HG02678 (cell line): Measurements from ENCODE around the gene PCYOX1L.

Experiments used
- ATAC-seq: cut with Tn5 transposase; IDR thresholded peaks from one replicate; pipeline ENCODE4 v1.9.1; 2021; ENCODE audit warnings: mild to moderate bottlenecking, moderate library complexity; ENCODE audit not compliant: unreplicated experiment

PCYOX1L gene

DNA sequence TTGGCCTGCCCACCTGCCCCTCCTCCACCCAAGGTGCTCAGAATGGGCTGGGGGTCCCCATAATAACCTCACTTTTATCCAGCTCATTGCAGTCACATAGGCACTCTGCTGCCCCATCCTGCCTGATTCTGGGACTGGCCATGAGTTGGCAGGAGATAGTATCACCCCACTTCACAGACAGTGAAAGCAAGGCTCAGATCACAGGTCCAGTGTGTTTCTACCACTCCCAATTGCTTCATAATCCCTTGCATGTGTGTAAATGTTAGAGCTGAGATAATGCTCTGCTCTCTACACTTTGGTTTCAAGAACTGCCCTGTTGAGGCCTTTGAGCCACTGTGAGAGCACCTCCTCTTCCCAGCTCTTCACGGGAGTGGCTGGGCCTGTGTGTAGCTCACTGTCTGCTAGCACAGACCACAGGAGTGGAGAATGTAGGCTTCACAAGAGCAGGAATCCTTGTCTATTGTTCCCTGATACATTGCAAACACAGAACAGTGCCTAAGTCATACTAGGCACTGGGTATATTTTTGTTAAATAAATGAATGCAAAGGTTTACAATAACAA, 8.4 kb downstream of the PCYOX1L start:
- ATAC-seq = no peak

DNA sequence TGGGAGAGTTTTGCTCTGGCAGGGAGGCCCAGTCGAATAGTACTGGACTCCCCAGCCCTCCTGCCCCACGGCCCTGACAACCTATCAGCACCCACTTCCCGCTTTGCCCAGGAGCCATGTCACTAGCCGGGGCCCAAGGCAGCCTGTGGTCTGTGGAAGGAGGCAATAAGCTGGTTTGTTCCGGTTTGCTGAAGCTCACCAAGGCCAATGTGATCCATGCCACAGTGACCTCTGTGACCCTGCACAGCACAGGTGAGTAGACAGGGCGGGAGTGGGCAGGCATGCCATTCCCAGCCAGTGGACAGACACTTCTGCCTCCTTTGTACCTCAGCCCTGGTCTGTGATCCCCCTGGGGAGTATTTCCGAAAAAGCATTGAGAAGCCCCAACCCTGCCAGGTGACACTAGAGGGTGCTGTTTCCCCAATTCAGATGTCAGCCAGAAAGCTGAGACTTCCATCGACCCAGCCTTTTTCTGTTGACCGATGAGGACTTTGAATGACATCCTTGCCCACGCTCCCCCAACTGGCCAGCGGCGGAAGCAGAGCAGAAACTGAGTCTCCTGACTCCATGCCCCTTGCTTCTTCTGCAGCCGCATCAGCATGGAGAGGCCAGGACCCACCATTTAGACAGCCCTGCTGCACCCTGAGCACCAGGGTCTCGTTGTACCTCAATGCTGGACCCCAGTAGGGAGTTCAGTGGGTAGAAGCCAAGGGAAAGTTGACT, 9.6 kb downstream of the PCYOX1L start:
- ATAC-seq = peak; percentile 71

DNA sequence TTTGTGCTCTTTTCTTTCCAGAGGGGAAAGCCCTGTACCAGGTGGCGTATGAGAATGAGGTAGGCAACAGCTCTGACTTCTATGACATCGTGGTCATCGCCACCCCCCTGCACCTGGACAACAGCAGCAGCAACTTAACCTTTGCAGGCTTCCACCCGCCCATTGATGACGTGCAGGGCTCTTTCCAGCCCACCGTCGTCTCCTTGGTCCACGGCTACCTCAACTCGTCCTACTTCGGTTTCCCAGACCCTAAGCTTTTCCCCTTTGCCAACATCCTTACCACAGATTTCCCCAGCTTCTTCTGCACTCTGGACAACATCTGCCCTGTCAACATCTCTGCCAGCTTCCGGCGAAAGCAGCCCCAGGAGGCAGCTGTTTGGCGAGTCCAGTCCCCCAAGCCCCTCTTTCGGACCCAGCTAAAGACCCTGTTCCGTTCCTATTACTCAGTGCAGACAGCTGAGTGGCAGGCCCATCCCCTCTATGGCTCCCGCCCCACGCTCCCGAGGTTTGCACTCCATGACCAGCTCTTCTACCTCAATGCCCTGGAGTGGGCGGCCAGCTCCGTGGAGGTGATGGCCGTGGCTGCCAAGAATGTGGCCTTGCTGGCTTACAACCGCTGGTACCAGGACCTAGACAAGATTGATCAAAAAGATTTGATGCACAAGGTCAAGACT, 10.3 kb downstream of the PCYOX1L start:
- ATAC-seq = no peak

DNA sequence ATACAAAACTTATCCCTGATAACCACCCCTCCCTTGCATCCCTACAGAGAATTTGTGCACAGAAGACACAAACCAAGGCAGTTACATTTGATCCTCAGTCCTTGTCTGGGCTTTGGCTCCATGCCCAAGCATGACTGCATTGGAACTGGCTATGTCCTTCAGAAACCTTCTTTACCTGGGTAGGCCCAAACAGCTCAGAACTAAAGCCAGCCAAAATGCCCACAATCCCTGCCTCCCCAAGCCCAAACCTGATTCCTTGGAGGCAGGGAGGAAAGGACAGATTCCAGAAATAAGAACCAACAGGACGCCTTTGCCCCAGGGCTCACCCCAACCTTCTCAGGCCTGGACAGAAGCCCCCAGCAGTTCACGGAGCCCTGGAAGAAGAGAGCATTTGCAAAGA, 13.0 kb downstream of the PCYOX1L start:
- ATAC-seq = no peak

DNA sequence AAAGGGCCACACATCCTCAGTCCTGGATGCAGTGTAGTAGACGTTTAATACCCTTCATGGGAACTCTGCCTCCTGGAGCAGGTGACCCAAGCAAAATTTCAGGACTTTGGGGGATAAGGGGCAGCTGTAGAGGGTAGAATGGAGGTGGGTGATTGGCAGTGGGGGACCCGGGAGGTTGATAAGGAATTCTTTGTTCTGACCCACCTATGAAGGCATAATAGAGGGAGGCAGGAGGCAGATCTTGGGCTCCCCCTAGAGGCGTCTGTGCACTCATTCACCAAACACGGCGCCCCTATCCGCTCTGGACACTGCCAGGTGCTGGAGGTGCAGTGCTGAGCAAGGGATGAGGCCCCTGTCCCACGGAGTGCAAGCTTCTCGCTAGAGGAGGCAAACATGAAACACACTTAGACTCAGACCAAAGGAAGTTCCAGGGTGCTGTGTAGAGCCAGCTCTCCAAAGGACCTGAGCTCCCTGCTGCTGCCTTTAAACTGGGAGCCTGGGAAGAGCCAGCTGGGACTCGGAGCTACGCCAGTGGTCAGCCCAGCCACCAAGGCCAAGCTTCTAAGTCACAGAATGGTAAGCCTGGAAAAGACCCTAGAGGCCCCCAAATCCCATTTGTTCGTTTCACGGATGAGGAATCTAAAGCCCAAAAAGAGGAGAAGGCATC, 13.6 kb downstream of the PCYOX1L start:
- peak; percentile 81 for ATAC-seq

DNA sequence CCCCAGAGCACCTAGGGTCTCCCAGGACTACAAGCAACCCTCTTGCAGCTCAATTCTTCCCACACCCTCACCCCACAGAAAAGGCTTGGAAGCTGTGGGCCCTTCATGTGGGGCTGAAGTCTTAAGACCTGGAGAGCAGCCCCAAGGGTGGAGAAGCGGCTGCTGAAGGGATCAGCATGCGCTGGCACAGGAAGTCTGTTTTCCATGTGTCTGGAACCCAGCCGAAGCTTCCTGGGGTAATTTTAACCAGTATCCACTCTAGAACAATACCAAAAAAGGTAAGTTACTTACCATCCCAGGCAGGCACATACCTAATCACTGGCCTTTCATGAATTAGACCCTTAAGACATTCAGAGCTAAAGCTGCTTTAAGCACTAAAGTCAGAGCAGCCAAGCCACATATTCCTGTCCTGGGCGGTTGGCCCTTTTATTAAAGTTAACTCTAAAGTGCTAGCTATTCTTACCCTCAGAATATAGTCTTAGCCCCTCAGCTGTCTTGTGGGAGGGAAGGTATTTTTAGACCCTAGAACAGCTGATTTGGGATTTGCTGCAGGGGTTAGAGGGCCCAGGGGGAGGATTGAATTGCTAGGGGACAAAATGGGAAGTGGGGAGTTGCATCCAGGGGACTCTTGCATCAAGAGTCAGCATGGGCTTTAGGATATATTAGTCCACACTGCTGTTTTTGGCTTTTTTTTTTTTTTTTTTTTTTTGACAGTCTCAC, 14.4 kb downstream of the PCYOX1L start:
- no peak for ATAC-seq

DNA sequence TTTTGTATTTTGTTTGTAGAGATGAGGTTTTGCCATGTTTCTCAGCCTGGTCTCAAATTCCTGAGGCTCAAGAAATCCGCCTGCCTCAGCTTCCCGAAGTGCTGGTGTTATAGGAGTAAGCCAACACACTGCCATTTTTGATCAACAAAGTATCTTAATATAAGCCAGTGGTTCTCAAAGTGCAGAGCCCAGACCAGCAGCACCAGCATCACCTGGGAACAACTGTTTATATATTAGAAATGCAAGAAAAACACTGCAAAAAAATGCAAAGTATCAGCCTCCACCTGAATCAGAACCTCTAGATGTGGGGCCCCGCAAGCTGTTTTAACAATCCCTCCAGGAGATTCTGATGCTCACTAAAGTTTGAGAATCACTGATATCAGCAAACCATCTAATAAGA, 15.1 kb downstream of the PCYOX1L start:
- no peak for ATAC-seq

DNA sequence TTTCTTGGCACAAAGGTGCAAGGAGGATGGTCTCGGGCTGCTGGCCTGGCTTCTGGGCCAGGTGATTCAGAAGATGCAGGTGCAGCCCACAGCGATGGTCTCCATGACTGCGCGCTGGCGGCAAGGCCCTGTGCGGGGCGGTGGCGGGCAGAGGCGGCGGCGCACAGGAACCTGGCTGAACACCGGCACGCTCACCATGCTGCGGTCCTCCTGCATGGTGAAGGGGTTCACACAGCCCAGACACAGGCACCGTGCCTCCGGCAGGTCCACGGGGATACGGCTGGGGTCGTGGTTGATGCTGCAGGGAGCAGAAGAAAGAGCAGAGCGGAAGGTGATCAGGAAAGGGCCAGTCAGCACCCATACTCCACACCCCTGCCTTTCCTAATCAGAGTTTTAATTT, 16.5 kb downstream of the PCYOX1L start:
- ATAC-seq = no peak

DNA sequence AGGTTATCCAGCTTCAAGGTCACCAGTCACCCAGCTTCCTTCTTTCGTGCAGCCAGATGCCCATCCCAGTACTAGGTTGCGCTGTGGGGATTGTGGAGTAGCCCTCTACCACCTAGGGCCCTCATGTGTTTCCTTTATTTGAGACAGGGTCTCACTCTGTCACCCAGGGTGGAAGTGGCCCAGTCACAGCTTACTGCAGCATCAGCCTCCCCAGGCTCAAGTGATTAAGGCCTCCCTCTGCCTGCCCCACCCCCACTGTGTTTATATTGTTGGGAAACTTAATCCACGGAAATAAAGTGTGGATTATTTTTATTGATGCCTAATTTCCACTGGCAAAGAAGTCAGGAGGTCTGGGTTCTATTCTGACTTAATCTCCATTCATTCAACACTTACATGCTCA, 17.0 kb downstream of the PCYOX1L start:
- no peak for ATAC-seq

DNA sequence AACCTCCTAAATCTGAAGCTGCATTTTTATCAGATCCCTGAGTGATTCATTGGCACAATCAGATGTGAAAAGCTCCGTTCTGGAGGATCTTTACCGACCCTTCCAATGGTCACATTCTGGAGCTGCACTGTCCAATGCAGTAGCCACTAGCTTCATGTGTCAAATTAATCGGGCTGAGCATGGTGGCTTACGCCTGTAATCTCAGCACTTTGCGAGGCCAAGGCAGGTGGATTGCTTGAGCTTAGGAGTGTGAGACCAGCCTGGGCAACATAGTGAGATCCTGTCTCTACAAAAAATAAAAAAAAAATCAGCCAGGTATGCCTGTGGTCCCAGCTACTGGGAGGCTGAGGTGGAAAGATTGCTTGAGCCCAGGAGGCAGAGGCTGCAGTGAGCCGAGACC, 17.6 kb downstream of the PCYOX1L start:
- no peak for ATAC-seq

DNA sequence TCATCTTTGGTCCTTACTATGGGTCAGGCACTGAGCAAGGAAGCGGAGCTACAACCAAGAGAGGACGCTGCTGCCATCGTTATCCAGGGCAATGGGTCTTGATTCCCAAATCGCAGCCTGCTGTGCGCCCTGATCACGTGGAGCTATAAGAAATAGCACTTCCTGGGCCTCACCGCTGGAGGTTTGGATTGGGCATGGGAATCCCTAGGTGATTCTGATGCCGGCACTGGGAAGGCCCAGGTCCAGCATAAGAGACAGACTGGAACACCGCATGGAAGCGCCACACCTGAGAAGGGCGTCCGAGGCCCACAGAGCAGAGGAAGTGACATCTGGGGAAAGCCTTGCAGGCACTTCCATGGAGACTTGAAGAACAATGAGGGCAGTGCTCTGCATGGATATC, 18.3 kb downstream of the PCYOX1L start:
- no peak for ATAC-seq

DNA sequence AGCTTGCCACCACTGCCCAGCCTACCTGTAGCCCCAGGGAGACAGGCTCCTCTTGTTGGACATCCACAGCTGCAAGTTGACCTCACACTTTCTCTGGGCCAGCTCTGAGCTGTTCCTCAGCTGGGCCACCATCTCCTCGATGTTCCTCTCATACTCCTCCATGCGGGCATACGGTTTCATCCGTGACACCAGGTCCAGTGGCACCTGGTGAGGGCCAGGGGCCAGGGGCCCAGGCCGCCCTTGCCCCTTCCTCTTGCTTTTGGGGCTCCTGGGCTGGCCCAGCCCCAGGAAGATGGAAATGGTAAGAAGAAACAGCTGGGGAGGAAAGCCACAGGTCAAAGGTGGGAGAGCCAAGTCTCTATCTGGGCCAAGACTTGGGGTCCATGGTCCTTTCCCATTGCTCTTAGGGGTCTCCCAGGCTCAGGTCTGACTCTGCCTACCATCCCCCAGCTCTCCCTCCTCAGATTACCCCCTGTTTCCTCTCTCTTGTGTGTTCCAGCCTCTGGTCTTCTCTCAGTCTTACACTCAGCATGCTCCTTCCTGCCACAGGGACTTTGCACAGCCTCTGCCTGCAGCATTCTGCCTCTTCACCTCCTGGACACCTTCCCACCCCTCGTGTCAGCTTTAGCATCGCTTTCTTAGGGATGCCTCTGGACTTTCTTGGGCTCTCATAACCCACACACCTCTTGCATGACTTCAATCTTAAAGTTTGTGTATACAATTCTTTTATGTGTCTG, 19.0 kb downstream of the PCYOX1L start:
- no peak for ATAC-seq

DNA sequence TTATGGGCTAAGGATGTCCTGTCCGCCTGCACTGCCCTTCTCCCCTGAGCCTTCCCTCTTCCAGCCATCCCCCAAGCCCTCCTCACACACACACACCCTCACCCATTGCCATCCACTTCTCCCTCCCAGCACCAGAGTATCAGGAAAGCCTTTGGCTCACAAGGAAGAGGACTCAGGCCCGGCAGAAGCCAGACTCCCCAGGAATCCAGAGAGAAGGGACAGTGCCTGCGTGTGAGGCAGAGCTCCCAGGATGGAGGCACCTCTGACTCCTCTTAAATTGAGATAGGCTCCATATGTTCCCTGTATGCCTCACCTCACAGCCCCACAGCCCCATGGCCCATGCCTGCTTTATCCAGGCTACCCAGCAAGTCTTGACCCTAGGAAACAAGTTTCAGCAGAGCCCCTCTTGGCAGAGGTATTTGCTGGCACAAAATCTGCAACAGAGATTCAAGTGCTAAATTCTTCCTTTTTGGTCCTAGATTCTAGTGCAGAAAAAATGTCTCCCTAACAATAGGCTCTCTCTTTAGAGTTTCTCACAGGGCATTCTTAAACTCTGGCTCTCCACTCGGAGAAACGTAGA, 20.5 kb downstream of the PCYOX1L start:
- ATAC-seq = no peak

DNA sequence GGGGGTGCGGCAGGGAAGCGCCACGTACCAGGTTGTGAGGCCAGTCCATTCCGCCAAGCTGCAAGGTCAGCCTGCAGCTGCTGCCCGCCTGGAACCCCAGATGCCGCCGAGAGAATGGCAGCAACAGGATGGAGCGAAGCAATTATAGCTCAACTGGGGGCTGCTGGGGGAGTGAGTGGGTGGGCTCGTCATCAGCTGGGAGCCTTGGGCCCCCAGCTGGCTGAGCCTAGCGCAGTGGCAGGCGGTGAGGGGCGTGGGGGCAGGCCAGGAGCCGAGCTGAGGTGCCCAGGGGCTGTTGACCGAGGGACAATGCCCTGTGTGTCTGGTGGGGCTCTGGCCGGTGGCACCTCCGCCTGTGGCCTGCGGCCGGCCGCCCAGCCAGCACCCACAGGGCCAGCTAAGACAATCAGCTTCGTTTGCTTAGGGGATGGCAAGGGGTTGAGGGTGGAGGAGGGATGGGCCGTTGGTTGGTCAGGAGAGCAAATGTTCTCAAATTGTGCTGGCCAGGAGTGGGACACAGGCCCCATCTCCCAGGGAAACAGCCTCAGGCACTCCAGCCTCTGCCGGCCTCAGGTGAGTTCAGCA, 21.4 kb downstream of the PCYOX1L start, which contains the start of gene IL17B:
TSS of gene IL17B (minus strand) at position 116 of the 585 bp plus-strand sequence. CDS start at position 49, 67 bp downstream.
- no peak for ATAC-seq

DNA sequence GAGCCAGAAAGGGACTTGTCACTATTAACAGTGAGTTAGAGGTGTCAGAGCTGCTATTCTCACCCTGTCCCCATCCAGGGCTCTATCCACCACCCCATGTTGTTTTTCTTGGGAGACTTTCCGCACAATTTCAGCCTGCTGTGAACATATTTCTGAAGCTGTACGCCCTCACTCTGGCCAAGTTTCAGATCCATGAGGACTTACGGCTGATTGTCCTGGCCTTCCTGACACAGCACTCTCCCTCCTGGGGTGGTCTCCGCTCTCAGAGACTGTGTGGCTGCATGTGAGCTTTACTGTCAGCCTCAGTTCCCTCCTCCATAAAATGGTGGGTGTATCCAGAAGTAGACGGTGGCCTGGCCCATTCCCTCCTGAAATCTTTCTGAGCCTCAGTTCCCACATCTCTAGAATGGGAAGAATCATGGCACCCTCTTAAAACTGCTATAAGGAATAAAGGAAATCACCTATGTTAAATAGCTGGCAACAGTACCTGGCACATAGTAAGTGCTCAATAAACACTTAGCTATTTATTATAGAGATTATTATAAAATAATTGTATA, 22.1 kb downstream of the PCYOX1L start:
- ATAC-seq = no peak

DNA sequence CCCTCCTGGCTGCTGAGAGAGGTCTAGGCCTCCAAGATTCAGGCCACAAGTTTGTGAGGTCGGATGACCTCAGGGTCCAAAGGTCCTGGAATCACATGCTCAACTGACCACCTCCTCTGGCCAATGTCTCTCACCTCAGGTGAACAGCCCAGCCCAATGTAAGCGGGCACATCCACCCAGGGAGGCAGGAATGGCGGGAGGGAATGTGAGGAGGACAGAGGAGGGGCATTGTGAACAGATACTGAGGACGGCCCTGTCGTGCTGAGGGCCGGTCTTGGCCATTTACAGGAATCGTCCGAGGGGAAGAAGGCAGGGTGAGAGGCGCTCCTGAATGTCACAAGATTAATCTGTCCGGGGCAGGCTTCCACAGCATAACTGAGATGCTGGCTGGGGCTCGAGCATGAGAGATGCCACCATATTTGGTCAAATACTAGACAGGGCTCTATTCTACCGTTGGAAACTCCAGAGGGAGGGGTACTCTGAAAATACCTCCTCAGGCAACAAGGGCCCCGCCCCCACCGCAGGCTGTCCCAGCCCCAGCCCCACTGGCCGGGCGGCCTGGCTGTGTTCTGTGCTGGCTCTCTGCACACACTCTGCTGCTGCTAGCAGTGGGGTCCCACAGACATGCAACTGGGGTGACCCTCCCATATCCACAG, 22.7 kb downstream of the PCYOX1L start:
- no peak for ATAC-seq

DNA sequence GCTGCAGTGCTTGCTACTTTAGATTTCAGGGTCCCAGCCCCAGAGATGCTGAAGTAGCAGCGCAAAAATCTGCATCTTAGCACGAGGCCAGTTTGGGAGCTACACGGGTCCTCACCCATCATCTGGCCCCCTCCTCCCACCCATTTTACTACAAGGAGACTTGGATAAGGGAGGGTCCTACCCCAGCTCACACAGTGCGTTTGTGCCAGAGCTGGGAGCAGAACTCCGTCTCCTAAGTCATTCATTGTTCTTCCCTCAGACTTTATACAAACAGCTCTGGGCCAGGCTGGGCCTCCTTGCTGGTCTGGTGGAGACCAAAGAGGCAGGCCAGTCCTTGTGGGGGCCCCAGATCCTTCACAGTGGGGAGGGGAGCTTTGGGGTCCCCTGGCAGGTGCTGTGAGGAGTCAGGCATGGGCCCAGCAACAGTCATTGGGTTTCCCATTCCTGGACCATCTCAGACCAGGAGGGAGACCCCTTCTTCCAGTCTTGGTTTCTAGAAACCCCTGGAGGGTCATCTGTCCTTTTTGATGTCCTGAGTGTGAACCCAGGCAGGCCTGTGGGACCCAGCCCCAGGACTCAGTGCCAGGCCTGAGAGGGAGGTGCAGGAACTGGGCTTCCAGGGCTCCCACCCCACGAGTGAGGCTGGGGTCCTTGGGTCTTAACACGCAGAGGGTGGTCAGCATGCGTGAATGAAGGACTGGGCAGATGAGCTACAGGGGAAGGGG, 23.6 kb downstream of the PCYOX1L start:
- ATAC-seq = peak; percentile 20

DNA sequence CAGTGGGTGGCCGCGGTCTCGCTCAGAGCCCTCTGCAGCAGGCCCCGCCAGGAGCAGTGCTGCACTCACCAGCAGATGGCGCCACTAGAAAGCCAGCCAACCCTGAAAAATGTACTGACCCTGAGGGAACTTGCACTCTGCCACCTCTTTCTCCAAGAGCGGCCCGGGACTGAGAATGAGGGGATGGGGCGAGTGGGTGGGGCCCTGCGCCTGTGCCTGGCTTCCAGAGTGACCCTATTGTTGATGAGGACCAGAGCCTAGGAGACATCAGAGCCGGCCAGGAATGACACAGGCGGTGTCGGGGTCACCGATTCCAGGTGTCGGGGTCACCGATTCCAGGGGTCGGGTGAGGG, 24.1 kb downstream of the PCYOX1L start:
- ATAC-seq = peak; percentile 81
